Naive B cell (primary cell): Measurements from ENCODE around the gene SYCP3. TPM values are rescaled to one million over a fixed set of nuclear protein-coding genes. Genes with fewer than 3 reads are reported as not detected.
A peak's percentile ranks its signal among the peaks of the same experiment; 100 is the strongest.

Source experiments
- ATAC-seq, 2 donors: fragments of 150-1000 bp; cut with Tn5 transposase; 2 replicates each; pipeline ENCODE4 v1.10.0; 2021; ENCODE audit warnings: low read depth in 2 of 2, mild to moderate bottlenecking in 2 of 2, moderate library complexity in 2 of 2
- DNase-seq: peaks from one replicate; pipeline ENCODE4 v3.0.0; 2022
- H3K27ac Mint-ChIP-seq, 6 donors: one replicate each; pipeline ENCODE4 v1.8.0; 2020 to 2022; ENCODE audit warnings: mild to moderate bottlenecking in 6 of 6, mixed read lengths in 6 of 6, moderate library complexity in 5 of 6, inconsistent platforms in 2 of 6
- H3K27me3 Mint-ChIP-seq, 3 donors: one replicate each; pipeline ENCODE4 v1.8.0; 2021 to 2022; ENCODE audit warnings: mixed read lengths in 3 of 3, mild to moderate bottlenecking in 1 of 3
- H3K36me3 Mint-ChIP-seq, 2 donors: one replicate each; pipeline ENCODE4 v1.8.0; 2020 to 2022; ENCODE audit warnings: mixed read lengths in 2 of 2, inconsistent platforms in 1 of 2, mild to moderate bottlenecking in 1 of 2
- H3K4me1 Mint-ChIP-seq, 3 donors: one replicate each; pipeline ENCODE4 v1.8.0; 2020 to 2022; ENCODE audit warnings: mixed read lengths in 3 of 3, inconsistent platforms in 1 of 3, mild to moderate bottlenecking in 1 of 3, moderate library complexity in 1 of 3
- H3K4me3 Mint-ChIP-seq, 8 donors: one replicate each; pipeline ENCODE4 v1.8.0; 2020 to 2022; ENCODE audit warnings: mild to moderate bottlenecking in 8 of 8, mixed read lengths in 8 of 8, moderate library complexity in 8 of 8, inconsistent platforms in 2 of 8
- H3K9me3 Mint-ChIP-seq, 7 donors: one replicate each; pipeline ENCODE4 v1.8.0; 2020 to 2022; ENCODE audit warnings: mixed read lengths in 7 of 7, mild to moderate bottlenecking in 5 of 7, inconsistent platforms in 2 of 7, moderate library complexity in 1 of 7
- polyA plus RNA-seq, 6 donors: library from polyadenylated mRNA; unstranded; fragments of 300-500 nt; fragmentation: Illumina TruSeq; gene quantifications; one replicate each; pipeline ENCODE4 v1.2.3, GENCODE V29; 2021; ENCODE audit warnings: low read depth in 6 of 6

SYCP3 gene
- polyA plus RNA-seq, 6 donors from 2014 or later = 0.74 to 1.6 (median 0.78) TPM

DNA sequence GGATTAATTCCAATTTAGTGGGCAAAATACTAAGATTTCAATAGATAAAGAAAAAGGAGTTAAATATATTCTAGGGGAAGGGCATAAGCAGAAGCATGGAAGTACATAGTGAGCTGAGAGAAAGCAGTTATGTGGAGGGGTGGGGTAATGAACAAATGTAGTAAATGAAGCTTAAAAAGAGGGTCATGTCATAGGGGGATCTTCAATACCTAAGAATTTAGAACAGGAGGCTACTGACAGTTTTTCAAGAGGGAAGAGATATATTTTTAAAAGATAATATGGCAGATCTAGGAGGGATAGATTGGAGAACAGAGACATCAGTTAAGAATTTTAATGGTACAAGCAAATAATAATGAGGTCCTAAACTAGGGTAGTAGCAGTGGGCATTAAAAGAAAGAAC is 9.4 kb downstream of the SYCP3 start:
- Mint-ChIP-seq H3K4me1 (peaks cover 10 to 17% (median 15%) of the 10 kb centered on the region in 3 donors), H3K27me3 (no peaks in the 10 kb centered on the region), H3K9me3 (peaks cover 0 to 5% (median 0%) of the 10 kb centered on the region in 7 donors), H3K27ac (peak overlapping the region in 5 of 6 donors; percentile 4 to 86 (median 77)), H3K4me3 (no peak overlapping the region), H3K36me3 (peaks cover 24 to 38% of the 10 kb centered on the region in 2 donors)
- ATAC-seq (no peak), DNase-seq (no peak)

- peaks cover 0 to 2% (median 0%) of the 10 kb centered on the region in 7 donors for H3K9me3 Mint-ChIP-seq
- peaks cover 4 to 7% (median 4%) of the 10 kb centered on the region in 3 donors for H3K4me1 Mint-ChIP-seq
- ATAC-seq (no peak), DNase-seq (no peak)
- no peak overlapping the region for H3K4me3 Mint-ChIP-seq
- peaks cover 19 to 32% of the 10 kb centered on the region in 2 donors for H3K36me3 Mint-ChIP-seq
- H3K27ac Mint-ChIP-seq = no peak overlapping the region
- H3K27me3 Mint-ChIP-seq = no peaks in the 10 kb centered on the region
Measured at GRCh38 chr12:101727098-101727497, 12.2 kb downstream of the SYCP3 start.

DNA sequence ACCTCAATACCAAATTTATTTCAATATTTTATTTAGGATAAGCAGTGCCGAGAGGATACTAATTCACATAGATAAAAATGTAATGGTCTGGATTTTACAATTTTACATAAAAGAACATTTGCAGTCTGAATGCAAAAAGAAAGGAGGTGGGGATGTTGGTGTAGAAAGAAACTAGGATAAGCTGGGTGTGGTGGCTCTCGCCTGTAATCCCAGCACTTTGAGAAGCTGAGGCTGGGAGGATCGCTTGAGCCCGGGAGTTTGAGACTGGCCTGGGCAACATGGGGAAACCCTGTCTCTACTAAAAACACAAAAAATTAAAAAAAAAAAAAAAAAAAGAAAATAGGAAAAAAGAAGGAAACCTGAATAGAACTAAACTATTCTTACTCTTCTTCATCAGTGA is 16.9 kb downstream of the SYCP3 start:
- Mint-ChIP-seq H3K27me3 (no peaks in the 10 kb centered on the region), H3K36me3 (peaks cover 14 to 26% of the 10 kb centered on the region in 2 donors), H3K9me3 (no peaks in the 10 kb centered on the region), H3K4me3 (no peak overlapping the region), H3K4me1 (peaks cover 0 to 6% (median 0%) of the 10 kb centered on the region in 3 donors), H3K27ac (peak overlapping the region in 1 of 6 donors; percentile 51)
- no peak for DNase-seq
- no peak for ATAC-seq

DNA sequence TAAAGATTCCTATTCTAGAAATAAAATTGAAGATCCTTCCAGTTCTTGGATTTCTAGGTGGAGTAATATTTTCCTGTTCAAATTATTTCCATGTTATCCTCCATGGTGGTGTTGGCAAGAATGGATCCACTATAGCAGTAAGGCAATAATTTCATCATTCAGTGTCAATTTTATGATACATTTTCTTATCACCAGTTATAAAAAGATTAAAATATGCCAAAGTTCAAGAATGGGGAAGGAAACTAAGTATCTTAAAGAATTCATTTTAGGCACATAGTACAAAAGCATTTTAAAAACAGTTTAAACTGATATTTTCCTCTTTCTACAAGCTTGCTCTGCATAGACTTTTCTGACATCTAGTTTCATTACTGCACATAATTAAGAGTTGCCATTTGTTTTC is 19.1 kb downstream of the SYCP3 start:
- Mint-ChIP-seq H3K9me3 (no peaks in the 10 kb centered on the region), H3K4me1 (peaks cover under 1 to 14% (median 10%) of the 10 kb centered on the region in 3 donors), H3K27me3 (no peaks in the 10 kb centered on the region), H3K36me3 (peaks cover 7 to 20% of the 10 kb centered on the region in 2 donors), H3K4me3 (no peak overlapping the region), H3K27ac (peak overlapping the region in 1 of 6 donors; percentile 42)
- no peak for ATAC-seq
- DNase-seq = no peak

- Mint-ChIP-seq H3K9me3 (no peaks in the 10 kb centered on the region), H3K36me3 (peaks cover 7 to 20% of the 10 kb centered on the region in 2 donors), H3K27ac (no peak overlapping the region), H3K4me3 (no peak overlapping the region), H3K27me3 (no peaks in the 10 kb centered on the region), H3K4me1 (peaks cover 6 to 19% (median 13%) of the 10 kb centered on the region in 3 donors)
- DNase-seq = no peak
- ATAC-seq = no peak
Measured at GRCh38 chr12:101719566-101719965, 19.7 kb downstream of the SYCP3 start.

DNA sequence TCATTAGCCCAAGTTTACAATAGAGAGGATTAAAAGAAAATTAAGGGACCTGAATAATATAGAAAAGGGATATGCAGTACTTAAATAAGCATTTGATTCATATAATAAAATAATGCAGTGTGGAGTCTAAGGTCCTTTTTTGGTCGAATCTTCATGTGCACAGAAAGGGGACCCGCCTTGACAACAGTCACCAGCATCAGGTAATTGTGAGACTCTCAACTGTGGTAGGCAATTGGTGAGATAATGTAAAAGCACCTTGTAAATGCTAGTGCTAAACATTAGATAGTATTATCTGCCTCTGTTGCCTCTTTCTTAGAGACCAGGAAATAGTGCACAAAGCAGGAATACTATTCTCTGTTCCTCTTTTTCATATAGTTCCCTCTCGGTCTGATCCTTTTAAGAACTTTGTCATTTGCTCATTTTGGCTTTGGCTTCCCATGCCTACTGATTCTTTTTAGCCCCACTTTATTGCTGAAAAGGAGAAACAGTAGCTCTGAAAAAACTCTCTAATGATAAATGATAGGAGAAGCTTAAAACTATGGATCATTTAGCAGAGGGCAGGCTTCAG is 24.3 kb downstream of the SYCP3 start:
- H3K4me3 Mint-ChIP-seq = no peak overlapping the region
- DNase-seq = no peak
- H3K4me1 Mint-ChIP-seq = peaks cover 37 to 40% (median 40%) of the 10 kb centered on the region in 3 donors
- H3K36me3 Mint-ChIP-seq = peaks cover 0 to 10% of the 10 kb centered on the region in 2 donors
- ATAC-seq = peak; percentile 40 to 45
- H3K9me3 Mint-ChIP-seq = no peaks in the 10 kb centered on the region
- H3K27ac Mint-ChIP-seq = peak overlapping the region in 2 of 6 donors; percentile 2 to 33
- H3K27me3 Mint-ChIP-seq = no peaks in the 10 kb centered on the region

DNA sequence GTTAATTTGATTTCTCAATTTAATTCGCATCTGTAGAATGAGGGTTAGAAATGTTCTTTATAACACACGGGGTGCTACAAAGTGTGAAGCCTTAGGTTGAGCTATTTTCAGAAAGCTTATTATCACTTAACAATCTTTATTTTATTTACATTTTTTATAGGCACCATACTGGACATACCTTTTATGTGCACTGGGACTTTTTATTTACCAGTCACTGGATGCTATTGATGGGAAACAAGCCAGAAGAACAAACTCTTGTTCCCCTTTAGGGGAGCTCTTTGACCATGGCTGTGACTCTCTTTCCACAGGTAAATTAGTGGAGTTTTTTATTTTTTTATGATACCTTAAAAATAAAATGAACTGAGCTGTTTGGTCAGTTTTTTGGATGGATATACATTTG is 25.3 kb downstream of the SYCP3 start:
- Mint-ChIP-seq H3K27me3 (no peaks in the 10 kb centered on the region), H3K9me3 (no peaks in the 10 kb centered on the region), H3K36me3 (peaks cover 0 to 9% of the 10 kb centered on the region in 2 donors), H3K27ac (no peak overlapping the region), H3K4me3 (no peak overlapping the region), H3K4me1 (peaks cover 43 to 50% (median 47%) of the 10 kb centered on the region in 3 donors)
- no peak for DNase-seq
- ATAC-seq = no peak

GRCh38 chr12:101713059-101713682 is 26.1 kb downstream of the SYCP3 start:
- ATAC-seq (no peak), DNase-seq (no peak)
- peaks cover 0 to 8% of the 10 kb centered on the region in 2 donors for H3K36me3 Mint-ChIP-seq
- no peak overlapping the region for H3K4me3 Mint-ChIP-seq
- no peaks in the 10 kb centered on the region for H3K27me3 Mint-ChIP-seq
- H3K9me3 Mint-ChIP-seq = no peaks in the 10 kb centered on the region
- H3K27ac Mint-ChIP-seq = peak overlapping the region in 1 of 6 donors; percentile 70
- H3K4me1 Mint-ChIP-seq = peaks cover 43 to 52% (median 47%) of the 10 kb centered on the region in 3 donors

DNA sequence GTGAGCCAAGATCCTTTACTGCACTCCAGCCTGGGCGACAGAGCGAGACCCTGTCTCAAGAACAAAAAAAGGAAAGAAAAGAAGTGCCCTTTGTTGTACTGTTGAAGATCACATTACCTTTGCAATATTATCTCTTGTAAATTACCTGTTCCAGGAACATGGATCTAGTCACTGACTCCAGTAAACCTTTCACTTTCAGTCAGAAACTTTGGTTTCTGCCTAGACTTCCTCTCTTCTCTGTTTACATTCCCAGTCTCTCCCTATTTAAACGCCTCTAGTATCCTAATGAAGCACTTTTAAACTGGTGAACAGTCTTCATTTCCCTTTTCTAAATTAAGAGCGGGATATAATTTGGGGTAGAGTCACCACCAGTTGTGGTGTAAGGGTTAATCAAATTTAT is 29.0 kb downstream of the SYCP3 start:
- Mint-ChIP-seq H3K27ac (peak overlapping the region in 3 of 6 donors; percentile 68 to 79 (median 76)), H3K27me3 (no peaks in the 10 kb centered on the region), H3K36me3 (peaks cover 0 to 5% of the 10 kb centered on the region in 2 donors), H3K4me1 (peaks cover 46 to 72% (median 48%) of the 10 kb centered on the region in 3 donors), H3K4me3 (peak overlapping the region in 3 of 8 donors; percentile 12 to 51 (median 21)), H3K9me3 (no peaks in the 10 kb centered on the region)
- no peak for DNase-seq
- ATAC-seq = no peak

DNA sequence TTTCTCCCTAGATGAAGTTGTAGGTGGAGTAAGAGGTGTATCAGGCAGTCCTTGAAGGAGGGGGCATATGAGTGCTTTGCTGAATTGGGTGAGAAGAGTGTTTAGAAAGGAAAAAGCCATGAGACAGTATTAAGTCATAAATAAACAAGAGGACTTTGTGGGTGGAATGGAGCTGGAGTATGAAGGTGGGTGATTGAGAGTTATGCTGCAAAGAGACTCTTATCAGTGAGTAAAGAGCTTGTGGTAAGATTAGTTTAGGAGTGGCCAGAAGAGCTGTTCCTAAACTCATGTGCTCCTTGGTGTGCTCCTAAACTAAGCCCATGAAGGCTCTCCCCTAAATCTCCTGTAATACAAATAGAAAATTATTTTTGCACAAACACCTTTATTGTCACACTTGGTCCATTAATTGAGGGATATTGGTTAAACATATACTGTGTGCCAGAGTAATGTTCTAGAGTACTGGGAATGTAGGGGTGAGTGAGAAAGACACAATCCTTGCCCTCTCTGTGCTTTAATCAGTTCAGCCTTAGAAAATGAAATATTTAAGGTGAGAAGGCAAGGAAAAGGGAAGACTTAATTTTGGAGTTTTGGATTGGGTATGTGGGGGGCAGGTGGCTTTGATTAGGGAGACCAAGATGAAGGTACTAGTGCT is 32.0 kb downstream of the SYCP3 start:
- H3K36me3 Mint-ChIP-seq = peaks cover 0 to 5% of the 10 kb centered on the region in 2 donors
- H3K4me3 Mint-ChIP-seq = peak overlapping the region in 1 of 8 donors; percentile 7
- no peak for DNase-seq
- no peaks in the 10 kb centered on the region for H3K27me3 Mint-ChIP-seq
- H3K4me1 Mint-ChIP-seq = peaks cover 44 to 62% (median 50%) of the 10 kb centered on the region in 3 donors
- ATAC-seq = no peak
- H3K9me3 Mint-ChIP-seq = no peaks in the 10 kb centered on the region
- peak overlapping the region in 4 of 6 donors; percentile 12 to 86 (median 18) for H3K27ac Mint-ChIP-seq

DNA sequence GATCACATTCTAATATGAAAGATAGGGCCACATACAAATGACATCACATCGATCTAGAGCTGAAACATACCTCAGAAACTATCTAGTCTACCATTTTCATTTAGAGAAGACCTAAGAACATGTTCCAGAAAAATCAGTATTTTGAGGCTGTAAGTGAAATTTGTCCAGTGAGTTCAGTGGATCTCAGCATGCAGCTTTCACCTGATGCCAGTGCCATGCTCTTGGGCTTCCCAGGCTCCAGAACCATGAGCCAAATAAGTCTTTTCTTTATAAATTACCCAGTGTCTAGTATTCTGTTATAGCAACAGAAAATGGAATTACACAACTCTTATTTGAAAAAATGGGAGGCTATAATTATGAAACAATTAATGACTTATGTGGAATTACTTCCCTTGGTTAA is 32.9 kb downstream of the SYCP3 start:
- Mint-ChIP-seq H3K4me1 (peaks cover 49 to 68% (median 55%) of the 10 kb centered on the region in 3 donors), H3K9me3 (no peaks in the 10 kb centered on the region)

GRCh38 chr12:101703487-101703886 is 35.8 kb downstream of the SYCP3 start:
- H3K4me3 Mint-ChIP-seq = peak overlapping the region in 2 of 8 donors; percentile 14 to 31
- peak overlapping the region in 2 of 6 donors; percentile 39 to 48 for H3K27ac Mint-ChIP-seq
- H3K27me3 Mint-ChIP-seq = no peaks in the 10 kb centered on the region
- peaks cover 3 to 5% of the 10 kb centered on the region in 2 donors for H3K36me3 Mint-ChIP-seq
- ATAC-seq (no peak), DNase-seq (no peak)
- no peaks in the 10 kb centered on the region for H3K9me3 Mint-ChIP-seq
- H3K4me1 Mint-ChIP-seq = peaks cover 56 to 72% (median 67%) of the 10 kb centered on the region in 3 donors

More for the DNA sequence above, 32.9 kb downstream of the SYCP3 start:
- Mint-ChIP-seq H3K36me3 (peaks cover 0 to 5% of the 10 kb centered on the region in 2 donors), H3K27me3 (no peaks in the 10 kb centered on the region), H3K4me3 (no peak overlapping the region), H3K27ac (peak overlapping the region in 1 of 6 donors; percentile 56)
- ATAC-seq = no peak
- DNase-seq = no peak

DNA sequence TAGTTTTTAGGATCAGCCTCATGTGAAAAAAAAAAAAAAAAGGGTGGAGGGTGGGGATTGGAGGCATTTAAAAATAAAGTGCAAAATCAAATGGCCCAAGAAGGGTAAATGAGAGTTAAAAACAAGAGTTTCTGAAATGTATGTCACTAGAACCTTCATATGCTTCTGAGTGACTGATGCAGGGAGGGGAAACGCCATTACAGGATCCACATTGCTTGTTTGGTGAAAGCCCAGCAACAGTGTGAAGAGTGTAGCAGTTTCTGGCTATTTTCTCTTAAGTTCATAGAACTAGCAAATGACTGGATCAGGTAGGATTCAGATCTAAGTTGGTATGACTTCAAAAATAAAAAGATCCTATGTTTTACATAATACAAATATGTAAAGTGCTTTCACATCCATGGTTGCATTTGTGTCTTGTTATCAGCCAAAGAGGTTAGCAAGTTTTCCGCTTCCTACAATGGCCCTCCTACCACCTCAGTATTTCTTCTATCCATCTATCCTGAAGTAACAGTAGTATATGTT is 38.9 kb downstream of the SYCP3 start:
- Mint-ChIP-seq H3K9me3 (no peaks in the 10 kb centered on the region), H3K36me3 (peaks cover 0 to 8% of the 10 kb centered on the region in 2 donors), H3K4me1 (peaks cover 57 to 73% (median 71%) of the 10 kb centered on the region in 3 donors), H3K27me3 (no peaks in the 10 kb centered on the region), H3K4me3 (peak overlapping the region in 6 of 8 donors; percentile 72 to 98 (median 96)), H3K27ac (peak overlapping the region in 5 of 6 donors; percentile 14 to 97 (median 81))
- DNase-seq (no peak), ATAC-seq (no peak)
